ENCODE measurements around the gene MAPK10.
"Not testable (repeated sequence)": the region's sequence is repeated elsewhere in the genome, so short reads cannot be mapped to it uniquely, and the experiment has no call there.

MAPK10 gene

GRCh38 chr4:86054286-86055032 lies 305.4 kb downstream of the MAPK10 start:
- Mint-ChIP-seq H3K27ac (no peak overlapping the region), H3K36me3 (ENCODE audit: low read depth) (no peaks in the 10 kb centered on the region), H3K4me3 (no peak overlapping the region), H3K27me3 (no peaks in the 10 kb centered on the region), H3K9me3 (no peaks in the 10 kb centered on the region), H3K4me1 (no peaks in the 10 kb centered on the region)
- DNase-seq: no peak
- ATAC-seq: no peak

DNA sequence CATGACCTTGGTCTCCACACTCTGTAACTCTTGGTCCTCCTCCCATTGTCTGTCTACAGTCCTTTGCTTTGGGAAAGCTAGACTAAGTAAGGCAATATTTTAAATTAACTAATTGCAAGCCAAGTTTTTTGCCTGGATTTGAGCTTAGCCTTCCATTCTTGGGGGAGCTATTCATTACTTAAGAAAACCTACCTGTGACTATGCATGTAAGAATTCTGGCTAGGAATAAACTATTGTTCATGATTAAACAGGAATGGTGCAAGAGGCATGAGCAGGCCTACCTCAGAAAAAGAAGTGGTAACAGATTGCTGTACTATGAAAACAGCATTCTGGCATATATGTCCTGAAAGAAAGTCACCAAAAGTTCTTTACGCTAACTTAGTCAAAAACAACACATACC lies 309.4 kb downstream of the MAPK10 start:
- Mint-ChIP-seq H3K4me1 (no peaks in the 10 kb centered on the region), H3K4me3 (no peak overlapping the region), H3K36me3 (ENCODE audit: low read depth) (no peaks in the 10 kb centered on the region), H3K9me3 (no peaks in the 10 kb centered on the region), H3K27me3 (no peaks in the 10 kb centered on the region), H3K27ac (no peak overlapping the region)
- DNase-seq (no peak), ATAC-seq (no peak)

- H3K4me3 Mint-ChIP-seq: no peak overlapping the region
- H3K4me1 Mint-ChIP-seq: no peaks in the 10 kb centered on the region
- DNase-seq (no peak), ATAC-seq (no peak)
- no peak overlapping the region for H3K27ac Mint-ChIP-seq
- H3K27me3 Mint-ChIP-seq: no peaks in the 10 kb centered on the region
- no peaks in the 10 kb centered on the region for H3K9me3 Mint-ChIP-seq
- no peaks in the 10 kb centered on the region for H3K36me3 Mint-ChIP-seq (ENCODE audit: low read depth)
Measured at GRCh38 chr4:86048426-86048825, 311.4 kb downstream of the MAPK10 start.

GRCh38 chr4:86044593-86044985 lies 315.3 kb downstream of the MAPK10 start:
- no peaks in the 10 kb centered on the region for H3K36me3 Mint-ChIP-seq (ENCODE audit: low read depth)
- no peaks in the 10 kb centered on the region for H3K27me3 Mint-ChIP-seq
- H3K27ac Mint-ChIP-seq: no peak overlapping the region
- H3K4me1 Mint-ChIP-seq: no peaks in the 10 kb centered on the region
- ATAC-seq: no peak
- no peaks in the 10 kb centered on the region for H3K9me3 Mint-ChIP-seq
- no peak overlapping the region for H3K4me3 Mint-ChIP-seq
- no peak for DNase-seq

DNA sequence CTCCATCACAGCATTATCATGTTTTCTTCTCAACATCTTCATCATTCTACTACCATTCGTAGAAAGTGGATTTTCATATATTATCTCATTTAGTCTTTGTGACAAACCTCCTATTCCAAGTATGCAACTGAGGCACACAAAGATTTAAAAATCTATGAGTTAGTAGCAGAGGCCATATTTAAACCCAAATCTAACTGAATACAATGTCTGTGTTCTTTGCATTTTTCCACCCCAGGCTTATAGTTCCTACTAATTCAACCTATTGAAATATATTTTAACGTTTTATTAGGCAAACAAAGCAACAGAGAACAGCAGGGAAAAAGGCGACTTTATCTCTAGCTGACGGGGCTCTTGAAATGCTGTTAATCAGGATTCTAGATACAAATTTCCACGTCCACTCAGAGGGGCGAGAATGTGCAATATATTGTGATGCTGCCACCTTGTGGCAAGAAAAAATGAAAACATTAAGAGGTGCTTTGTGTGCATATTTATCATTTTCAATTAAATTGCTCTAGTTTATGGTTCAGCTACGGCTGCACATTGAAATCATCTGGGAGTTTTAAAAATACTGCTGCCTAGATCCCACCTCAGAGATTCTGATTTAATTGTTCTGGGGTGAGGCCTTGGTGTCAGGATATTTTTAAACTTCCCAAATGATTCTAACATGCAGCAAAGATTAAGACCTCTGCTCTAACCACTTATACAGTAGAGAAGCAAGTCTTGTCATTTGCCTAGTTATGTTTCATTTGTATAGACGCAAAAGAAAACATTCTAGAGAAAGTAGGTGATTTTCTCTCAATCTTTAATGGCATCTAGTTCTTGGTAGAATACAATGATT lies 315.9 kb downstream of the MAPK10 start:
- Mint-ChIP-seq H3K27ac (no peak overlapping the region), H3K27me3 (no peaks in the 10 kb centered on the region), H3K36me3 (ENCODE audit: low read depth) (no peaks in the 10 kb centered on the region), H3K4me1 (no peaks in the 10 kb centered on the region), H3K9me3 (no peaks in the 10 kb centered on the region), H3K4me3 (no peak overlapping the region)
- peak; percentile 2 for DNase-seq
- ATAC-seq: no peak

- H3K4me1 Mint-ChIP-seq: no peaks in the 10 kb centered on the region
- no peak overlapping the region for H3K27ac Mint-ChIP-seq
- ATAC-seq (no peak), DNase-seq (no peak)
- no peaks in the 10 kb centered on the region for H3K9me3 Mint-ChIP-seq
- no peak overlapping the region for H3K4me3 Mint-ChIP-seq
- H3K27me3 Mint-ChIP-seq: peaks cover 2% of the 10 kb centered on the region
- no peaks in the 10 kb centered on the region for H3K36me3 Mint-ChIP-seq (ENCODE audit: low read depth)
Measured at GRCh38 chr4:86038037-86038436, 321.8 kb downstream of the MAPK10 start.

DNA sequence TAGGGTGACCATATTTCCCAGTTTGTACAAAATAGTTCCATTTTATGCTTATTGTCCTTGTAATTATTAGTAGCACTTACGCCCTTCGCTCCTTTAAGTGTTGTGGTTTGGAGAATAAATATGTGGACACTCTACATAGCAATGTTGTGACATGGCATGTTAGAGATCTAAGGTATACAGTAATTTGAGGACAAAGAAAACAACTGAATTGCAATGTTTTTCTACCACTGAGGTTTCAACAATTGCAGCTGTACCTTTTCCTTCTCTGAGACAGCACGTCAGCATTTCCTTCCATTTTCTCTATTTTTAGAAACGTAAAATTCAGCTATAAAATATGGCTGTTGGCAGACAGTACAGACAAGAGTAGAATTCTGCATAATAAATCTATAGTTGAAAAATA lies 323.1 kb downstream of the MAPK10 start:
- ATAC-seq (no peak), DNase-seq (no peak)
- Mint-ChIP-seq H3K36me3 (ENCODE audit: low read depth) (no peaks in the 10 kb centered on the region), H3K9me3 (no peaks in the 10 kb centered on the region), H3K4me3 (no peak overlapping the region), H3K4me1 (no peaks in the 10 kb centered on the region), H3K27ac (no peak overlapping the region), H3K27me3 (peaks cover 2% of the 10 kb centered on the region)

- DNase-seq (no peak), ATAC-seq (no peak)
- Mint-ChIP-seq H3K4me1 (no peaks in the 10 kb centered on the region), H3K27me3 (peaks cover 2% of the 10 kb centered on the region), H3K27ac (no peak overlapping the region), H3K4me3 (no peak overlapping the region), H3K36me3 (ENCODE audit: low read depth) (no peaks in the 10 kb centered on the region), H3K9me3 (no peaks in the 10 kb centered on the region)
Measured at GRCh38 chr4:86035688-86036087, 324.2 kb downstream of the MAPK10 start.

DNA sequence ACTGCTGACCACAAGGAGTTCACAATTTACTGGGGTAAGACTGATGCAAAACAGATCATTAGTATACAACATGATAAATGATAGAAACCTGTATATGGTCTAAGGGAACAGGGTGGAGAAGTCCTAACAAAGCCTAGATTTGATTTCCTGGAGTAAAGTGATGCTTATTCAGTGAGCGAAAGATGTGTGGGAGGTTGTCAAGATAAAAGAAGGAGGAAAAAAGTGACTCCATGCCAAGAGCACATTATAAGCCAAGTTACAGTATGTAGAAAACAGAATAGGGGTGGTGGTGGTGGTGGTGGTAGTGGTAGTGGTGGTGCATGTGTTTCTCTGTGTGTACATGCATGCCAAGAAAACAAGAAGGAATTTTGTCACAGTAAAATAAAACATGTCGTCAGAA lies 325.2 kb downstream of the MAPK10 start:
- no peaks in the 10 kb centered on the region for H3K36me3 Mint-ChIP-seq (ENCODE audit: low read depth)
- peaks cover 2% of the 10 kb centered on the region for H3K27me3 Mint-ChIP-seq
- H3K4me3 Mint-ChIP-seq: no peak overlapping the region
- no peak for DNase-seq
- no peaks in the 10 kb centered on the region for H3K9me3 Mint-ChIP-seq
- no peak overlapping the region for H3K27ac Mint-ChIP-seq
- H3K4me1 Mint-ChIP-seq: no peaks in the 10 kb centered on the region
- ATAC-seq: no peak

DNA sequence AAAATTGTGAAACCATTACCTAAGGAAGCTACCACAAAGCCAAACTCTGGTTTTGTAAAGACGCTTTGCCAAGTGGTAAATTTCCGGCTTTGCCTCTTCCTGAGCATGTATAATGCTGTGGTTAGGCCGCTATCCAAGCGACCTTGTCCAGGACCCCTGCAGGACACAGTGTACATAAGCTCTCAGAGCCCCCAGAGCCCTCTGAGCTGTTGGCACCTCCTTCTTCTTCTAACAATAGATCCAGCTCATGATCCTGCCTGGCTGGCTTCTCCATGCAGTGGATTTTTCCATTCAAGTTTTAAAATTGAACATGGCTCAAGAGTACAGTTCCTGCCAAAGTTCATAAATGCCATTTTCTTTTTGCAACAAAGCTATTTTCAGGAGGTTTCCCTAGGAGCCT lies 326.7 kb downstream of the MAPK10 start:
- no peak overlapping the region for H3K27ac Mint-ChIP-seq

DNA sequence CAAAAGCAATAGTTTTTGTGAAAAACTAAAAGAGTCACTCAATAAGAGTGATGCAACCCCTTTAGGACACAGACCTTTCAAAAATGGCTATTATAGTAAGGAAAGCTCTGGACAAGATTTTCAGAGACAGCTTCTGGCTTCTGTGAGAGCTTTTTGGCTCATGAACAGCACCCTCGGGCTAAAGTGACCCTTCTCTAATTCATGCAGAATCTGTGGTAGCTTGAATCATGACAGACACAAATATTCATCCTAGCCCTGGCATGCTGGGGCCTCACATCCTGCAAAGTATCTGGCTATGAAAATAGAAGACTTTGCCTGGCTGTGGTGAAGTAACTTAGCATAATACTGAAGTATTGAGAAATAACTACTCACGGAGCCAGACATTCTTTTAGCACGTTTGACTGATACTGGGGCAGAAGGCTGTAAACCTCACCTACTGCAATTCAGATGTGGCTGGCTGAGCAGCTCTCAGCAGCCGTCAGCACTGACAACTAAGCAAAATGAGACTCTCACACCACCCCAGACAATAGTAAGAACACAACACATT lies 327.3 kb downstream of the MAPK10 start:
- H3K36me3 Mint-ChIP-seq (ENCODE audit: low read depth): no peaks in the 10 kb centered on the region
- H3K4me1 Mint-ChIP-seq: no peaks in the 10 kb centered on the region
- no peak for ATAC-seq
- no peak overlapping the region for H3K4me3 Mint-ChIP-seq
- H3K27me3 Mint-ChIP-seq: peaks cover 2% of the 10 kb centered on the region
- no peak for DNase-seq
- no peak overlapping the region for H3K27ac Mint-ChIP-seq
- no peaks in the 10 kb centered on the region for H3K9me3 Mint-ChIP-seq

More for the DNA sequence above, 326.7 kb downstream of the MAPK10 start:
- ATAC-seq (no peak), DNase-seq (no peak)
- Mint-ChIP-seq H3K36me3 (ENCODE audit: low read depth) (no peaks in the 10 kb centered on the region), H3K4me1 (no peaks in the 10 kb centered on the region), H3K4me3 (no peak overlapping the region), H3K27me3 (peaks cover 2% of the 10 kb centered on the region), H3K9me3 (no peaks in the 10 kb centered on the region)

GRCh38 chr4:86031927-86032326 lies 327.9 kb downstream of the MAPK10 start:
- H3K27me3 Mint-ChIP-seq: peaks cover 2% of the 10 kb centered on the region
- H3K36me3 Mint-ChIP-seq (ENCODE audit: low read depth): no peaks in the 10 kb centered on the region
- no peaks in the 10 kb centered on the region for H3K9me3 Mint-ChIP-seq
- no peak overlapping the region for H3K27ac Mint-ChIP-seq
- H3K4me1 Mint-ChIP-seq: no peaks in the 10 kb centered on the region
- no peak overlapping the region for H3K4me3 Mint-ChIP-seq
- ATAC-seq: no peak
- no peak for DNase-seq

DNA sequence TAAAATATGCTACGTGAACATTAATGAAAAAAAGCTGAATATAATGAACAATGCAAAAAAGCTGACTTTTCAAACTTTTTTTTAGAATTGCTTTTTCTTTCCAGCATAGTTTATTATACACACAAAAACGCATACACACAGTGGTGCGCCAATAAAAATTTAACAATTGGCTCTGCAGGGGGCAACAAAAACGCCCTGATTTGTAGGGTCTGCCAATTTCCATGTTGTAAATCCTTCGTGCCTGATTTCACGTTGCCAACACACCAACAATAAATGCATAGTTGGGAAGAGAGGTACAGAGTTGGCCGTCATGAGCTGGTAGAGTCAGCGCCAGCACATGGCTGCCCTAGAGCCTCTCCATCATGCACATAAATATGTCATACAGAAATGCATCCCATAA lies 333.1 kb downstream of the MAPK10 start:
- DNase-seq (no peak), ATAC-seq (no peak)
- Mint-ChIP-seq H3K27me3 (no peaks in the 10 kb centered on the region), H3K4me1 (no peaks in the 10 kb centered on the region), H3K4me3 (no peak overlapping the region), H3K9me3 (no peaks in the 10 kb centered on the region), H3K36me3 (ENCODE audit: low read depth) (no peaks in the 10 kb centered on the region), H3K27ac (no peak overlapping the region)

- not testable (repeated sequence) for H3K4me1 Mint-ChIP-seq; ATAC-seq; DNase-seq; H3K9me3 Mint-ChIP-seq; H3K4me3 Mint-ChIP-seq; H3K27ac Mint-ChIP-seq; H3K27me3 Mint-ChIP-seq; H3K36me3 Mint-ChIP-seq (ENCODE audit: low read depth)
Measured at GRCh38 chr4:86021671-86022070, 338.2 kb downstream of the MAPK10 start.

GRCh38 chr4:86019906-86020305 lies 339.9 kb downstream of the MAPK10 start:
- Mint-ChIP-seq H3K4me3 (no peak overlapping the region), H3K9me3 (no peaks in the 10 kb centered on the region), H3K4me1 (no peaks in the 10 kb centered on the region), H3K27ac (no peak overlapping the region), H3K27me3 (no peaks in the 10 kb centered on the region), H3K36me3 (ENCODE audit: low read depth) (no peaks in the 10 kb centered on the region)
- ATAC-seq (no peak), DNase-seq (no peak)
